Vagina (tissue), 2 donors: ENCODE measurements around the gene RUNDC3A.

Source experiments
- POLR2A ChIP-seq, 2 donors: fragments of 450-650 bp; IDR thresholded peaks; one replicate each; pipeline ENCODE4 v1.6.1; 2017; ENCODE audit warnings: antibody characterized with exemption in 2 of 2, mild to moderate bottlenecking in 2 of 2, moderate library complexity in 2 of 2
- POLR2AphosphoS5 ChIP-seq, 2 donors: sonication (generic); formaldehyde crosslinking; IDR thresholded peaks; one replicate each; pipeline ENCODE4 v1.9.0; 2017; ENCODE audit warnings: antibody characterized with exemption in 2 of 2, mild to moderate bottlenecking in 2 of 2, low read depth in 1 of 2; ENCODE audit not compliant: insufficient read depth in 1 of 2
- TF ChIP-seq, protein P1 (sequence below), 3 experiments: fragments of 450-650 bp in 2 of 3; fragments of 200-600 bp in 1 of 3; sonication (generic) in 1 of 3; IDR thresholded peaks; one replicate each; pipeline ENCODE4 v1.5.1; 2017 to 2019; ENCODE audit warnings: antibody characterized with exemption in 3 of 3, mild to moderate bottlenecking in 2 of 3, moderate library complexity in 2 of 3

DNA sequence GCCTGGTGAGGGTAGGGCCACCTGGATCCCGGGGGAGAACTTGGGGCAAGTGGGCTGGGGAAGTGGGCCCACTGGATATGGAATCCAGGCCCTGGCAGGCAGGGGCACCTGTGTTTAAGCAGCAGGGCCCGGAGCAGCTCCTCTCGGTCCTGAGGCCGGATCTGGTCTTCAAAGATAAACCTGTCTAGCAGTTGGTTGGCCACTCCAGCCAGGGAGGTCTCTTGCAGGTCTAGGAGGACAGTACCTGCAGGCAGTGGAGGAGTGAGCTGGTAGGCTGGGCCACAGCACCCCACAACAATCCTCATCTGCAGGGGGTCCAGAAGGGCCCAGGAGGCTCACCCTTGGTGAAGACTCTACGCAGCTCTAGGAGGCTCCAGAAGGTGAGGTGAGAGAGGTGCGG is 48.1 kb upstream of the RUNDC3A start:
- TF ChIP-seq, protein P1, sequence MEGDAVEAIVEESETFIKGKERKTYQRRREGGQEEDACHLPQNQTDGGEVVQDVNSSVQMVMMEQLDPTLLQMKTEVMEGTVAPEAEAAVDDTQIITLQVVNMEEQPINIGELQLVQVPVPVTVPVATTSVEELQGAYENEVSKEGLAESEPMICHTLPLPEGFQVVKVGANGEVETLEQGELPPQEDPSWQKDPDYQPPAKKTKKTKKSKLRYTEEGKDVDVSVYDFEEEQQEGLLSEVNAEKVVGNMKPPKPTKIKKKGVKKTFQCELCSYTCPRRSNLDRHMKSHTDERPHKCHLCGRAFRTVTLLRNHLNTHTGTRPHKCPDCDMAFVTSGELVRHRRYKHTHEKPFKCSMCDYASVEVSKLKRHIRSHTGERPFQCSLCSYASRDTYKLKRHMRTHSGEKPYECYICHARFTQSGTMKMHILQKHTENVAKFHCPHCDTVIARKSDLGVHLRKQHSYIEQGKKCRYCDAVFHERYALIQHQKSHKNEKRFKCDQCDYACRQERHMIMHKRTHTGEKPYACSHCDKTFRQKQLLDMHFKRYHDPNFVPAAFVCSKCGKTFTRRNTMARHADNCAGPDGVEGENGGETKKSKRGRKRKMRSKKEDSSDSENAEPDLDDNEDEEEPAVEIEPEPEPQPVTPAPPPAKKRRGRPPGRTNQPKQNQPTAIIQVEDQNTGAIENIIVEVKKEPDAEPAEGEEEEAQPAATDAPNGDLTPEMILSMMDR (IDR thresholded peaks at IDR 0.05): no peak
- no peak for TF ChIP-seq POLR2AphosphoS5 (IDR thresholded peaks at IDR 0.05; ENCODE audit: insufficient read depth in 1 of 2, low read depth in 1 of 2)
- no peak for TF ChIP-seq POLR2A (IDR thresholded peaks at IDR 0.05)
